Parathyroid adenoma (tissue), 2 donors: ENCODE data around the gene CTRB2.

Source experiments
- H2AFZ ChIP-seq: fragments of 300-600 bp; sonication (generic); one replicate; pipeline ENCODE4 v1.7.0; 2017; ENCODE audit warnings: antibody characterized with exemption, mild to moderate bottlenecking
- H3K27ac ChIP-seq: fragments of 300-600 bp; sonication (generic); one replicate; pipeline ENCODE4 v1.7.0; 2017
- H3K27me3 ChIP-seq: fragments of 300-600 bp; sonication (generic); one replicate; pipeline ENCODE4 v1.7.0; 2017; ENCODE audit warnings: low read length; ENCODE audit not compliant: control insufficient read depth, insufficient read depth
- H3K36me3 ChIP-seq: fragments of 300-600 bp; sonication (generic); one replicate; pipeline ENCODE4 v1.7.0; 2017; ENCODE audit warnings: low read length; ENCODE audit not compliant: control insufficient read depth, insufficient read depth
- H3K4me1 ChIP-seq: fragments of 300-600 bp; sonication (generic); one replicate; pipeline ENCODE4 v1.7.0; 2017; ENCODE audit warnings: control low read depth
- H3K4me2 ChIP-seq: fragments of 300-600 bp; sonication (generic); one replicate; pipeline ENCODE4 v1.7.0; 2017; ENCODE audit warnings: low read length
- H3K4me3 ChIP-seq: fragments of 300-600 bp; sonication (generic); one replicate; pipeline ENCODE4 v1.7.0; 2017; ENCODE audit warnings: low read depth, low read length
- H3K79me2 ChIP-seq: fragments of 300-600 bp; sonication (generic); one replicate; pipeline ENCODE4 v1.7.0; 2017; ENCODE audit warnings: control low read depth
- H3K9ac ChIP-seq: fragments of 300-600 bp; sonication (generic); one replicate; pipeline ENCODE4 v1.7.0; 2017; ENCODE audit warnings: mild to moderate bottlenecking
- H3K9me3 ChIP-seq: fragments of 300-600 bp; sonication (generic); one replicate; pipeline ENCODE4 v1.7.0; 2017; ENCODE audit warnings: low read length; ENCODE audit not compliant: control insufficient read depth
- CTCF ChIP-seq: fragments of 300-600 bp; sonication (generic); IDR thresholded peaks from one replicate; pipeline ENCODE4 v1.7.0; 2017; ENCODE audit warnings: antibody characterized with exemption, mild to moderate bottlenecking
- donor health status: primary hyperparathyroidism.

The CTRB2 gene

DNA sequence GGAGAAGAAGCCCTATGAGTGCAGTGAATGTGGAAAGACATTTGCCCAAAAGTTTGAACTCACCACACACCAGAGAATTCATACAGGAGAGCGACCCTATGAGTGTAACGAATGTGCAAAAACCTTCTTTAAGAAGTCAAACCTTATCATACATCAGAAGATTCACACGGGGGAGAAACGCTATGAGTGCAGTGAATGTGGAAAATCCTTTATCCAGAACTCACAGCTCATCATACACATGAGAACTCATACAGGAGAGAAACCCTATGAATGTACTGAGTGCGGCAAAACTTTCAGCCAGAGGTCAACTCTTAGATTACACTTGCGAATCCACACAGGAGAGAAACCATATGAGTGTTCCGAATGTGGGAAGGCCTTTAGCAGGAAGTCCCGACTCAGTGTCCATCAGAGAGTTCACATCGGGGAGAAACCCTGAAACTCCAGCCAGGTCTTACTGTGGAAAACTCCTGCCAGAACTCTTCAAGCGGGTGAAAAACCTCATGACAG lies 37.0 kb downstream of the CTRB2 start:
- peaks cover 5% of the 10 kb centered on the region for H3K79me2 ChIP-seq
- H3K36me3 ChIP-seq: peaks cover 11% of the 10 kb centered on the region

GRCh38 chr16:75160386-75160785 lies 46.6 kb downstream of the CTRB2 start:
- Histone ChIP-seq H3K79me2 (peaks cover 8% of the 10 kb centered on the region), H3K27me3 (no peaks in the 10 kb centered on the region), H2AFZ (no peak overlapping the region), H3K4me3 (no peak overlapping the region), H3K27ac (no peak overlapping the region), H3K9me3 (no peaks in the 10 kb centered on the region), H3K4me2 (no peak overlapping the region), H3K36me3 (no peaks in the 10 kb centered on the region), H3K9ac (no peak overlapping the region), H3K4me1 (no peaks in the 10 kb centered on the region)
- TF ChIP-seq CTCF: no peak

More for the DNA sequence above, 37.0 kb downstream of the CTRB2 start:
- H3K27ac ChIP-seq: no peak overlapping the region
- H3K4me2 ChIP-seq: no peak overlapping the region
- no peak for TF ChIP-seq CTCF
- no peaks in the 10 kb centered on the region for H3K27me3 ChIP-seq
- no peak overlapping the region for H3K4me3 ChIP-seq
- peaks cover 6% of the 10 kb centered on the region for H3K9me3 ChIP-seq
- H3K9ac ChIP-seq: no peak overlapping the region
- no peaks in the 10 kb centered on the region for H3K4me1 ChIP-seq
- H2AFZ ChIP-seq: no peak overlapping the region
